Frontal cortex (tissue), 4 donors: ENCODE results near the gene PLPPR2. TPM values are rescaled to one million over a fixed set of nuclear protein-coding genes. Genes with fewer than 3 reads are reported as not detected.
A peak's percentile ranks its signal among the peaks of the same experiment; 100 is the strongest.
"Not testable (repeated sequence)": the region's sequence is repeated elsewhere in the genome, so short reads cannot be mapped to it uniquely, and the experiment has no call there.

ENCODE experiments used
- DNase-seq, 2 donors: peaks; one replicate each; pipeline ENCODE4 v3.0.0; 2012; ENCODE audit warnings: low spot score in 2 of 2
- FAIRE-seq: peaks from 2 replicates; lab custom pipeline; 2012; peaks lifted over from hg19 to GRCh38; lab: Jason Lieb, UNC
- total RNA-seq: library from RNA; depleted of rRNA; stranded (reverse); fragments of >200 nt; gene quantifications from one replicate; pipeline ENCODE4 v1.2.3, GENCODE V29; 2014
- donor health status: control.
- donor health status: control.
- donor health status: control.

PLPPR2 gene
- total RNA-seq, 1 donor from 2014 or later, result 30.6 TPM

- FAIRE-seq (no peak), DNase-seq (no peak)
Measured at GRCh38 chr19:11364935-11365334, 9.7 kb downstream of the PLPPR2 start.

- DNase-seq (no peak), FAIRE-seq (no peak)
Measured at GRCh38 chr19:11365557-11366117, 10.4 kb downstream of the PLPPR2 start.

- DNase-seq (no peak), FAIRE-seq (no peak)
Measured at GRCh38 chr19:11367528-11367927, 12.3 kb downstream of the PLPPR2 start.

- DNase-seq (no peak), FAIRE-seq (no peak)
Measured at GRCh38 chr19:11370744-11371143, 15.5 kb downstream of the PLPPR2 start.

GRCh38 chr19:11373166-11373884, 18.1 kb downstream of the PLPPR2 start:
- DNase-seq (peak in 1 of 2 donors; percentile 73), FAIRE-seq (no peak)

- no peak for FAIRE-seq
- no peak for DNase-seq
Measured at GRCh38 chr19:11373885-11374432, 18.7 kb downstream of the PLPPR2 start.

- peak; percentile 99 for FAIRE-seq
- DNase-seq, result peak; percentile 91 to 96
Measured at GRCh38 chr19:11374433-11375142, 19.4 kb downstream of the PLPPR2 start, which contains the start of gene SWSAP1. SWSAP1 (plus strand) TSS chr19:11374666; CDS start chr19:11374681, 15 bp downstream.

- no peak for FAIRE-seq
- no peak for DNase-seq
Measured at GRCh38 chr19:11375143-11375948, 20.1 kb downstream of the PLPPR2 start.

- FAIRE-seq (no peak), DNase-seq (no peak)
Measured at GRCh38 chr19:11377237-11377636, 22.0 kb downstream of the PLPPR2 start.

- FAIRE-seq (no peak), DNase-seq (no peak)
Measured at GRCh38 chr19:11377756-11378155, 22.5 kb downstream of the PLPPR2 start.

GRCh38 chr19:11378319-11379189, 23.3 kb downstream of the PLPPR2 start:
- FAIRE-seq (no peak), DNase-seq (no peak)

- FAIRE-seq, DNase-seq: not testable (repeated sequence)
Measured at GRCh38 chr19:11379269-11379845, 24.1 kb downstream of the PLPPR2 start.

GRCh38 chr19:11379857-11380350, 24.7 kb downstream of the PLPPR2 start:
- DNase-seq (no peak), FAIRE-seq (no peak)

GRCh38 chr19:11380653-11381537, 25.7 kb downstream of the PLPPR2 start:
- no peak for FAIRE-seq
- peak; percentile 98 to 99 for DNase-seq

GRCh38 chr19:11382898-11383705, 27.9 kb downstream of the PLPPR2 start:
- no peak for DNase-seq
- FAIRE-seq, result no peak

- no peak for DNase-seq
- FAIRE-seq, result no peak
Measured at GRCh38 chr19:11383706-11384048, 28.4 kb downstream of the PLPPR2 start.

GRCh38 chr19:11384778-11385129, 29.5 kb downstream of the PLPPR2 start:
- DNase-seq (no peak), FAIRE-seq (no peak)
